Measurements from ENCODE around the gene FARS2.

DNA sequence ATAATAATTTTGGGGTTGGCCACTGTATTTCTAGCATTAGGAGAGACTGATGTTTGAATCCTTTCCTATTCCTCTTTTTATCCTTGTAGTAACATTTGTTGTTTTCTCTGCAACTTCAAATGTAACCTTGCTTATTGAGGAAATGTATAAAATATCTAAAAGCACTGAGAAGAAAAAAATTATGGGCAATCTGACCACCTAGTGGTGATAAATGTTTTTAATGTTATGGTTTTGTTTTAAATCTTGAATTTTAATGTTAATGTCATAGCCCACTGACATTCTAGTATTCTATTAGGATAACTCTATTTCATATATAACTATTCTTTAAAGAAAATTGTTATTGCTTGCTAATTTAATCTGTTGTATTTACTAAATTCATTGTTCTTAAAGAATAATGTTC, 134.4 kb downstream of the FARS2 start:
- no peak for TF ChIP-seq CREM (CRISPR knock-in tag; IDR thresholded peaks at IDR 0.05)
- TF ChIP-seq CBFB (CRISPR knock-in tag; IDR thresholded peaks at IDR 0.05; ENCODE audit: low read depth): no peak
- TF ChIP-seq NFYB (CRISPR knock-in tag; conservative IDR thresholded peaks at IDR 0.05; ENCODE audit: low read depth): no peak
- TF ChIP-seq, protein P1, sequence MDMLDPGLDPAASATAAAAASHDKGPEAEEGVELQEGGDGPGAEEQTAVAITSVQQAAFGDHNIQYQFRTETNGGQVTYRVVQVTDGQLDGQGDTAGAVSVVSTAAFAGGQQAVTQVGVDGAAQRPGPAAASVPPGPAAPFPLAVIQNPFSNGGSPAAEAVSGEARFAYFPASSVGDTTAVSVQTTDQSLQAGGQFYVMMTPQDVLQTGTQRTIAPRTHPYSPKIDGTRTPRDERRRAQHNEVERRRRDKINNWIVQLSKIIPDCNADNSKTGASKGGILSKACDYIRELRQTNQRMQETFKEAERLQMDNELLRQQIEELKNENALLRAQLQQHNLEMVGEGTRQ (CRISPR knock-in tag; IDR thresholded peaks at IDR 0.05): no peak
- TF ChIP-seq, protein P2, sequence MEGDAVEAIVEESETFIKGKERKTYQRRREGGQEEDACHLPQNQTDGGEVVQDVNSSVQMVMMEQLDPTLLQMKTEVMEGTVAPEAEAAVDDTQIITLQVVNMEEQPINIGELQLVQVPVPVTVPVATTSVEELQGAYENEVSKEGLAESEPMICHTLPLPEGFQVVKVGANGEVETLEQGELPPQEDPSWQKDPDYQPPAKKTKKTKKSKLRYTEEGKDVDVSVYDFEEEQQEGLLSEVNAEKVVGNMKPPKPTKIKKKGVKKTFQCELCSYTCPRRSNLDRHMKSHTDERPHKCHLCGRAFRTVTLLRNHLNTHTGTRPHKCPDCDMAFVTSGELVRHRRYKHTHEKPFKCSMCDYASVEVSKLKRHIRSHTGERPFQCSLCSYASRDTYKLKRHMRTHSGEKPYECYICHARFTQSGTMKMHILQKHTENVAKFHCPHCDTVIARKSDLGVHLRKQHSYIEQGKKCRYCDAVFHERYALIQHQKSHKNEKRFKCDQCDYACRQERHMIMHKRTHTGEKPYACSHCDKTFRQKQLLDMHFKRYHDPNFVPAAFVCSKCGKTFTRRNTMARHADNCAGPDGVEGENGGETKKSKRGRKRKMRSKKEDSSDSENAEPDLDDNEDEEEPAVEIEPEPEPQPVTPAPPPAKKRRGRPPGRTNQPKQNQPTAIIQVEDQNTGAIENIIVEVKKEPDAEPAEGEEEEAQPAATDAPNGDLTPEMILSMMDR (IDR thresholded peaks at IDR 0.05): no peak
- no peak for TF ChIP-seq JUN (CRISPR knock-in tag; IDR thresholded peaks at IDR 0.05)
- TF ChIP-seq SP1 (CRISPR knock-in tag; conservative IDR thresholded peaks at IDR 0.05): no peak
- TF ChIP-seq, protein P3, sequence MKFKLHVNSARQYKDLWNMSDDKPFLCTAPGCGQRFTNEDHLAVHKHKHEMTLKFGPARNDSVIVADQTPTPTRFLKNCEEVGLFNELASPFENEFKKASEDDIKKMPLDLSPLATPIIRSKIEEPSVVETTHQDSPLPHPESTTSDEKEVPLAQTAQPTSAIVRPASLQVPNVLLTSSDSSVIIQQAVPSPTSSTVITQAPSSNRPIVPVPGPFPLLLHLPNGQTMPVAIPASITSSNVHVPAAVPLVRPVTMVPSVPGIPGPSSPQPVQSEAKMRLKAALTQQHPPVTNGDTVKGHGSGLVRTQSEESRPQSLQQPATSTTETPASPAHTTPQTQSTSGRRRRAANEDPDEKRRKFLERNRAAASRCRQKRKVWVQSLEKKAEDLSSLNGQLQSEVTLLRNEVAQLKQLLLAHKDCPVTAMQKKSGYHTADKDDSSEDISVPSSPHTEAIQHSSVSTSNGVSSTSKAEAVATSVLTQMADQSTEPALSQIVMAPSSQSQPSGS (CRISPR knock-in tag; IDR thresholded peaks at IDR 0.05; ENCODE audit: borderline replicate concordance, low read depth): no peak
- TF ChIP-seq, protein P4, sequence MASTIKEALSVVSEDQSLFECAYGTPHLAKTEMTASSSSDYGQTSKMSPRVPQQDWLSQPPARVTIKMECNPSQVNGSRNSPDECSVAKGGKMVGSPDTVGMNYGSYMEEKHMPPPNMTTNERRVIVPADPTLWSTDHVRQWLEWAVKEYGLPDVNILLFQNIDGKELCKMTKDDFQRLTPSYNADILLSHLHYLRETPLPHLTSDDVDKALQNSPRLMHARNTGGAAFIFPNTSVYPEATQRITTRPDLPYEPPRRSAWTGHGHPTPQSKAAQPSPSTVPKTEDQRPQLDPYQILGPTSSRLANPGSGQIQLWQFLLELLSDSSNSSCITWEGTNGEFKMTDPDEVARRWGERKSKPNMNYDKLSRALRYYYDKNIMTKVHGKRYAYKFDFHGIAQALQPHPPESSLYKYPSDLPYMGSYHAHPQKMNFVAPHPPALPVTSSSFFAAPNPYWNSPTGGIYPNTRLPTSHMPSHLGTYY (CRISPR knock-in tag; IDR thresholded peaks at IDR 0.05): no peak
- TF ChIP-seq, protein P5, sequence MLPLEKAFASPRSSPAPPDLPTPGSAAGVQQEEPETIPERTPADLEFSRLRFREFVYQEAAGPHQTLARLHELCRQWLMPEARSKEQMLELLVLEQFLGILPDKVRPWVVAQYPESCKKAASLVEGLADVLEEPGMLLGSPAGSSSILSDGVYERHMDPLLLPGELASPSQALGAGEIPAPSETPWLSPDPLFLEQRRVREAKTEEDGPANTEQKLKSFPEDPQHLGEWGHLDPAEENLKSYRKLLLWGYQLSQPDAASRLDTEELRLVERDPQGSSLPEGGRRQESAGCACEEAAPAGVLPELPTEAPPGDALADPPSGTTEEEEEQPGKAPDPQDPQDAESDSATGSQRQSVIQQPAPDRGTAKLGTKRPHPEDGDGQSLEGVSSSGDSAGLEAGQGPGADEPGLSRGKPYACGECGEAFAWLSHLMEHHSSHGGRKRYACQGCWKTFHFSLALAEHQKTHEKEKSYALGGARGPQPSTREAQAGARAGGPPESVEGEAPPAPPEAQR (CRISPR knock-in tag; IDR thresholded peaks at IDR 0.05): no peak
- TF ChIP-seq, protein P6, sequence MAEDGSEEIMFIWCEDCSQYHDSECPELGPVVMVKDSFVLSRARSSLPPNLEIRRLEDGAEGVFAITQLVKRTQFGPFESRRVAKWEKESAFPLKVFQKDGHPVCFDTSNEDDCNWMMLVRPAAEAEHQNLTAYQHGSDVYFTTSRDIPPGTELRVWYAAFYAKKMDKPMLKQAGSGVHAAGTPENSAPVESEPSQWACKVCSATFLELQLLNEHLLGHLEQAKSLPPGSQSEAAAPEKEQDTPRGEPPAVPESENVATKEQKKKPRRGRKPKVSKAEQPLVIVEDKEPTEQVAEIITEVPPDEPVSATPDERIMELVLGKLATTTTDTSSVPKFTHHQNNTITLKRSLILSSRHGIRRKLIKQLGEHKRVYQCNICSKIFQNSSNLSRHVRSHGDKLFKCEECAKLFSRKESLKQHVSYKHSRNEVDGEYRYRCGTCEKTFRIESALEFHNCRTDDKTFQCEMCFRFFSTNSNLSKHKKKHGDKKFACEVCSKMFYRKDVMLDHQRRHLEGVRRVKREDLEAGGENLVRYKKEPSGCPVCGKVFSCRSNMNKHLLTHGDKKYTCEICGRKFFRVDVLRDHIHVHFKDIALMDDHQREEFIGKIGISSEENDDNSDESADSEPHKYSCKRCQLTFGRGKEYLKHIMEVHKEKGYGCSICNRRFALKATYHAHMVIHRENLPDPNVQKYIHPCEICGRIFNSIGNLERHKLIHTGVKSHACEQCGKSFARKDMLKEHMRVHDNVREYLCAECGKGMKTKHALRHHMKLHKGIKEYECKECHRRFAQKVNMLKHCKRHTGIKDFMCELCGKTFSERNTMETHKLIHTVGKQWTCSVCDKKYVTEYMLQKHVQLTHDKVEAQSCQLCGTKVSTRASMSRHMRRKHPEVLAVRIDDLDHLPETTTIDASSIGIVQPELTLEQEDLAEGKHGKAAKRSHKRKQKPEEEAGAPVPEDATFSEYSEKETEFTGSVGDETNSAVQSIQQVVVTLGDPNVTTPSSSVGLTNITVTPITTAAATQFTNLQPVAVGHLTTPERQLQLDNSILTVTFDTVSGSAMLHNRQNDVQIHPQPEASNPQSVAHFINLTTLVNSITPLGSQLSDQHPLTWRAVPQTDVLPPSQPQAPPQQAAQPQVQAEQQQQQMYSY (CRISPR knock-in tag; IDR thresholded peaks at IDR 0.05): no peak

Data from WTC11 (cell line).